NK-92 (cell line): ENCODE results near the gene TENM4.

Experiments used
- DNase-seq: peaks from one replicate; lab custom pipeline; 2025; ENCODE audit not compliant: unreplicated experiment; lab: John Stamatoyannopoulos, UW

TENM4 gene

DNA sequence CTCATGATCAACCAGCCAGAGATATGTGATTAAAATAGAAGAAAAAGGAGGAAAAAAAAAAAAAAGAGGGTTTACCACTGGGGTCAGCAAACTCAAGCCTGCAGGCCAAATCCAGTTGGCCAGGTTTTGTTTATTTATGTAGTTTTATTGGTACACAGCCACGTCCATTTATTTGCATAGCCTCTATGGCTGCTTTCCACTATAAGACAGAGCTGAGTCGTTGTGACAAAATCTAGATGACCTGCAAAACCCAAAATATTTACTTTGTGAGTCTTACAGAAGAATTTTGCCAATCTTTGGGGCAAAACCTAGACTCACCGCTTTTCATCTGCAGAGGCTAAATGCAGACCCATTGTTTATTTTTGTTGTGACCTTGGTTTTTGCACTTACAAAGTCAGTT is 87.1 kb downstream of the TENM4 start:
- DNase-seq, result no peak

DNA sequence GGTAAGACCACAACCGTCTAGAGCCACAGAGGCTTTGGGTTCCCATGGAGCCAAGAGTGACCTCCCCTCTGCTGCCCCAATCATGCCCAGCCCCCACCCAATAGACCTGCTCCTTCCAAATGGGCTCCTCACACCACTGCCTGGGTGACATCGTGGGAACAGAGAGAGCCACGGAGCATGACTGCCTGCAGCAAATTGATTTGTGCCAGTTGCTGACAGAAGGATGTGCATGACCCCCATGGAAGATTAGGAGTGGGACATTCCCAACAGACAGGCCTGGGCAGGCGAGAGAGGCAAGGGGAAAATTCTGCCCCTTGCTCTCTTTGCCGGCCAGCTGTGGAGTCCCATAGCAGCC is 88.5 kb downstream of the TENM4 start:
- DNase-seq, result no peak

DNA sequence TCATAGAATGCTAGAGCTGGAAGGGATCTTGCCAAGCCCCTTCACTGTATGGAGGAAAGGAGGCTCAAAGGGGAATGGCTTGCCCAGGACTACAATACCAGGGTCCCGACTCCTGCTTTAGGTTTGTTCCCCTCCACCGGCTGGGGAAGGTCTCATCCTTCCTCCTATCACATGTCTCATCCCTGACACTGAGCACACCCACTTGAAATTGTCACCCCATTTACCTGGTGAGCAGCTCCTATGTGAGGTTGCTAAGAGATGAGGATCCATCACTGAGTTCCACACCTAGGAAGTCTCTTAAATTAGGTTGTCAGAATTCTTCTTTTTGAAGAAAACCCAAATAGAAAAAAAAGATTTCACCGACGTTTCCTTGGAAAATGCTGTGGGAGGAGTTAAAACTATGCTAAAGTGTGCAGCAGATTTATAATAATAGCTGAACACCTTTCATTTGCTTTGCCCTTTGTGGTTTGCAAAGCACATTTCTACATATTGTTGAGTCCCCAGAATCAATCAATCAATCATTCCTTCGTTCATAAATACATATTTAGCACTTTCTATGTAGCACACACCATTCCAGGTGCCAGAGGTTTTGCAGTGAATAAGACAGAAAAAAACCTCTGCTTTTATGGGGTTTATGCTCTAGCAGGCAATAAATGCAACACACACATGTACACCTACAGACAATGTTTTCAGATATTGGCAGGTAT is 91.7 kb downstream of the TENM4 start:
- no peak for DNase-seq

DNA sequence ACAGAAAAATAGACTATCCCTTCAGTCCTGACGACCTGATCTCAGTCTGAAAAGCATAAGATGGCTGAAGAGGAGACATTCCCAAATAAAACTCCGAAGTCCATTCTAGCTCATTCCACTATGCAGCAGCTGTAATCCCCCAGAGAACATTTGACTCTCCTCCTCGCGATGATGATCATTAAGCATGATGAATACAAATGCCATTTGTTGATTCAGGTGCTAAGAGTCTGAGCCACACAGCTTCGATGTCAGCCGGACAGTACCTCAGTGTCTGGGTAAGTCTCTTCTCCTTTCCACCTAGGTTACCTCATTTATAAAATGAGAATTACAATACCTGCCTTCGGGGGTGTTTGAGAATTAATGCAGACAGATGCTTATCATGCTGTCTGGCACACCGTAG is 94.8 kb downstream of the TENM4 start:
- no peak for DNase-seq

DNA sequence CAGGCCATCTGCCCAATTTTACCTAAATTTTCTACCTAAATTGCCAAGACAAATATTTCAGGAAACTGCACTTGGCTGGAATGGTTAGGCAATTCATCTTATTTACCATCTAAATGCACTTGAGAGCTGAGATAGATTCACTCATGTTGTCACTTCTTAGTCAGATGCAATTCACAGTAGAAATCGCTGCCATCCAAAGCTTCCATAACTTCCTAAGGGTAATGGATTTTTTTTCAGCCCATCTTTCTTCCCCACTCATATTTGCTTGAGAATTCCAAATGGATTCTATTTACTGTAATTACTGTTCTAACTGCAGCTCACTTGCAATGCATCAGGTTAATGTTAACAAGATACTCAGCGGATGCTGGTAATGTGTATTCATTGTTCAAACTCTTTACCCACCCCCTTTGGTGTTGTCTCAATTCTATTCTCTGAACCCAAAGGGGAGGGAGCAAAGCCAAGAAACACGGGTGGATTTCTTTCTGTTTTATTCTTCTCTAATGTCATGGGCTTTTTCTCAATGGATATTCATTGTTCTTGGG is 96.0 kb downstream of the TENM4 start:
- DNase-seq, result no peak

DNA sequence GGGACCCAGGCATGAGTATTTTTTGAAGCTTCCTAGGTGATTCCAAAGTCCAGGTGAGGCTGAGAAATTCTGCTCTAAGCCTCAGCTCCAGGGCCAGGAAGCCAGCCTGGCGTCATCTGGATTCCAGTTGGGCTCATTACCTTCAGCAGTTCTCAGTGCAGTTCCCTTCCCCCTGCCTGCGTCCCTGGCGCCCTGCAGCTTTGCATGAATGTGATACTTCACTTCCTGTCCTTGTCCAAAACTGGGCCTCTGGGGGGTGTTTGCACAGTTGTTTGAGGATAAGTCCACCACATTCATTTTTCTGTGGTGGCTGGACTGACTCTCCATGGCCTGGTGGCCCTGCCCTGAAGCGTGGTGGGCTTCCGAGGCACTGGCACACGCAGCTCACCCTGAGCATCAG is 98.1 kb downstream of the TENM4 start:
- DNase-seq, result no peak

DNA sequence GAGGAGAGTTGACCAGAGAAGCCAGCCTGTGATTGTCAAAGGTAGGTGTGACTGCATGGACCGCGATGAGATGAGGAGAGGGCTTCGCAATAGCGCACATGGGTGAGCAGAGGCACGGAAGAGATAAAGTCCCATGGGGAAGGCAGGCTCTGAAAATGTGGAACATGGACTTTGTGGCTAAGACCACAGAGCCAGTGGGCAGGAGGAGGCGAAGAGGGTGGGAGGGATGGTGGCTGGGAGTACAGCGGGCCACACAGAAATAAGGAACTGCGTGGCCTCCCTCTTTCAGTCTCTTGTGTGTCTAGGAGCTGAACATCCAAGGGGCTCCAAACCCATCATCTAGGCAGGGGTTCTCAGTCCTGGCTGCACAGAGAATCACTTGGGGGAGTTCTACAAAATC is 98.6 kb downstream of the TENM4 start:
- DNase-seq, result no peak

DNA sequence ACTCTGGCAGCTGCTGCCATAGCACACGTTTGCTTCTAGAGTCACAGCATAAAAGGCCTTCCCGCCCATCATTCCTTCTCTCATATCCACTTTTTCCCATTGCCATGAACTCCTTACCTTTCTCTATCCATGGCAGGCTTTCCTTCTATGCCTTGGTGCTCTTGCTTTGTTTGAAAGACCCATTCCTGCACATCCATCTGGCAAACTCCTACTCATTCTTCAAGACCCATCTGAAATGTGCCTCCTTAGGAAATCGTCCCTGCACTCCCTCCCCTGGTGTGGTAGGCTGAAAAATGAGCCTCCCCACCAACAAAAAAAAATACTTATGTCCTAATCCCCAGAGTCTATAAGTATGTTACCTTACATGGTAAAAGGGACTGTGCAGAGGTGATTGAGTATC is 100.3 kb downstream of the TENM4 start:
- no peak for DNase-seq

DNA sequence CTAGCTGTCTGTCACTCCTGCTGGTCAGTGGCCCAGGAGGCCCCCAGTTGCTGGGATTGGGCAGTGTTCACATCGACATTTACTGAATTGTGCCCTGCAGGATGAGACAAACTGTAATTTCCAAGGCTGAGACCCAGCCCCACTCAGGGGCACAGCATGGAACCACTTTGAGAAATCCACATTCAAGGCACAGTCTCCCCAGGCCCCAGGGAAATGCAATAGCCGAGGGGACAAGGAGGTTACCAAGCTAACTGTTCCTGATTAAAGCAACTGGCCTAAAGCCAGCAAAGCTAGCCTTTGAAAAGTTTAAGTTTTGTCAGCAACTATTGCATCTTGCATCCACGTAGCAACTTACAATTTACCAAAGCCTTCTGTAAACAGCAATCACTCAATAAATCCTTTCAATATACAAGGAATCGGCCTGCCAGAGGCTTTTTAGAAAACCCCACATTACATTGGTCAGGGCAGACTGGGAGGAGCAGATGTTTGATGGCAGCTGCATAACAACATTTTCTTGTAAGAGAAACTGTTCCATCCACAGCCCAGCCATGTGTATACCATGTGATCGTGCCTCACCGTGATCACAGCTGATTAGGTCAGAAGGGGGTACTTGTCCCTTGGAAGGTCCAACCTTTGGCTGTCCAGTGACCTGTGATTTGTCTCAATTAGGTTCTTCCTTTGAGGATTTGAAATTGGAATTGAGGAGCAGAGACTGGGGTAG is 103.9 kb downstream of the TENM4 start:
- DNase-seq, result no peak

DNA sequence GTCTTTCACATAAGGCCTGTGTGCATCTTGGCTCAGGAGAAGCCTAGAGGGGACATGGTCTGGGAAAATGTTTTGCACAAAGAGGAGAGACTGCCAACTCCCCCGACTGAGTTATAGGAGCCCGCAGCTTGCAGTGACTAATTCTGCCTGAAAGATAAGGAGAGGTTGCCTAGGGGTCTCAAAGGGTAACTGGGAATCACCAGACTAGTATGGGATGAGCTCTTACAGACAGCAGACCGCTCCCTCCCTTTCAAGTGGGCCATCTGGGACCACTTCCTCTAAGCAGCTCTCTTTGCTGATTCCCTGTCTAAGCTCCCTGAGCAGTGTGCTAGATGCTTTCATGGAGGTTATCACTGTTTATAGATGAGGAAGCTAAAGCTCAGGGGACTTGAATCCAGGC is 105.1 kb downstream of the TENM4 start:
- no peak for DNase-seq

DNA sequence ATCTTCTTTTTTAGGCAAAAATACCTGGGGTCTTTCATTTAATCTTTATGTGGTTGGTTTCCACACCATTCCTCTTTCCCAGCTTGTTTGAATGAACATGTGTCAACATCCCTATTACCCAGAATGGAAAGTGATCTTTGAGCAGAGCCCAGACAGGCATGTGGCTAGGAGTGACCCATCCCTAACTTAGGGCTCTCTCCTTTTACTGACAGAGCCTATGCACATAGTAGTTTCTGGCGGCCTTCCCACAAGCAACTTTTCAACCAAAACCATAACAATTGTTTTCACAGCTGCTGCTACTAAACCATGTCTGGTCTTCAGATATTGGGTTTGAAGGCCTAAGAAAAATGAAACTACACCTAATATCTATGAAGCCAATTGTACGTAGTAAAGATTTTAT is 107.5 kb downstream of the TENM4 start:
- no peak for DNase-seq

DNA sequence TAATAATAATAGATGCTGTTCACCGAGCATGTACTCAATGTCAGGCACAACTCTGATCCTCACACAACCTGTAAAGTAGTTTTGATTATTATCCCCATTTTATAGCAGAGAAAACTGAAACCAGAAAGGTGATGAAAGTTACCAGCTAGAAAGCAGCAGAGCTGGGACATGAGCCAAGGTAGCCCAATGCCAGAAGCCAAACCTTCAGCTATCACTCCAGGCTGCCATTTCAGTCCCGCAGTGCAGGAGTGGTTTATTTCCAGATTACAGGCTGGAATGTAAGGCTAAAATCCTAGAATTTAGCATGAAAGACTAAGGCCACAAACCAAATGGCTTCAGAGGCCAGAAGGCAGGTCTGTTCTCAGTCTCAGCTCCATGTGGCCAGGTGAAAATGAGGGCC is 108.8 kb downstream of the TENM4 start:
- DNase-seq, result no peak

DNA sequence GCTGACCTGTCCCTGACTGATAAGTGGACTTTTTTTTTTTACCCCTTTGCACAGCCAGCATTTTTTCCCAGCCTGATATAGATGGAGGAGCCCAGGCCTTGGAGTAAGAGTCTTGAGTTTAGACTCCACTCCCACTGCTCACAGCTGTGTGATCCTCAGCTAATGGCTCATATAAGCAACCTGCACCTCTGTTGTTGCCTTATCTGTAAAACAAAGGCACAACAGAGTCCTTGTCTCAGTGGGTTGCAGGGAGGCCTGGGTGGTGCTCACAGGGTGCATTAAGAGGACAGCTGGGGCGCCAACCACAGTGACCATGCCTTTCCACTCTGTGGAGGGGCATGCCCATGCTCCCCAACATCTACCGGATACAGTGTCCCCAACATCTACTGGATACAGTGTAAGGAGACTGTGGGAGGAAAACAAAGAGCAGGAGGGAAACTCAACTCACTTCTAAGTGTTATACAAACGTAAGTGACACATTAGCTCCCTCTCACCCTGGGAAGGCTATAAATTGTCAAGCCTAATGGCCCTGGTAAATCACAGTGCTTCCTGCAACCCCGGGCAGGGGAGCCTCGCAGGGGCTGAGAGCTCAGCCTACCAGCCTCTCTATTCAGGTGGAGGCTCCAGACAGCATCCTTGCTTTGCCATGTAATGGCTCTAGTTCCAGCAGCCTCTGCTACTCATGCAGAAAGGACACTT is 109.5 kb downstream of the TENM4 start:
- DNase-seq, result no peak

DNA sequence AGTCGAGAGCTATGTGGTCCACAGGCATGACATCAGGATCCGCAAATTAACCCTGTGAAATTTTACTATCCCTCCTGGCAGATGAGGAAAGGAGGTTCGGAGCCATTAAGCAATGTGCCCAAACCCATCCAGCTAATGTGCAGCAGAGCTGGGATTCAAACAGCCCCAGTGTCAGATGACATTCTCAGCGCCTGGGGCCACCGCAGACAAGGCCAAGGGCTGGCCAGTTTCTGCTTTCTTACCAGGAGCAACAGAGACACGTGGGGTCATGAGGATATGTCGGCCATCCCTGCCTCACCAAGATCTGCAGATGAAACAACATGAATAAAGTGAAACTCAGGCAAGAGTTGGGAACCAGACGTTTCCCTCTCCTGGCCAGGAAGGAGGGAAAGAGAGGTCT is 110.2 kb downstream of the TENM4 start:
- no peak for DNase-seq

DNA sequence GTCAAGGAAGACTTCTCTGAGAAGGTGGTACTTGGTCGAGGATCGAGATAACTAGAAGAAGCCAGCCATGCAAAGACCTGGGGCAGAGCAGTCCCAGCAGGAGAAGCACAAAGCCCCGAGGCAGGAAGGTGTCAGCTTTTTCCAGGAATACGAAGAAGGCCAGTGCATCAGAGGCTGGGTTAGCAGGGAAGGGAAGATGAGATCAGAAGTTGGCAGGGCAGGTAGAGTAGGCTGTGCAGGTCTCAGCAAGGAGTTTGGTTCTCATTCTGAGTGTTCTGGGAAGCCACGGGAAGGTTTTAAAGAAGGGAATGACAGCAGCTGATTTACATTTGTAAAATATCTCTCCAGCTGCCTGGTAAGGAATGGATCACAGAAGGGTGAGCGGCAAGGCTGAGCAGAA is 111.3 kb downstream of the TENM4 start:
- DNase-seq, result no peak

DNA sequence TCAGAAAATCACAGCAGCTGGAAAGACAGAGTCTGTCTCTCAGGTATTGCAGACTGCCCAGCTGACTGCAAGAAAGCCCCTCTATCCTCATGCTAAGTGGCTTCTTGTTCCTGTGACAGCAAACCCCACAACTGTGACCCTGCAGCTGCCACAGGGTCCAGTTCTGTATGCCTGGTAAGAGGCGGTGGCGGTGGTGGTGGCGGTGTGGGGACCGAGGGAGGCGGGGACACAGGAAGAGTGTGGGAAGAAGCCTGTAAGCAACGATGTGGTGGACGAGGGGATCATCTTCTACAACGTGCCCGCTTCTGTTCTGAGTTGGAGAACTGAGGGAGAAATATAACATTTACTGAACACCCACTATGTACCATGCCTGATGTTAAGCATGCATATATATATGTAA is 112.4 kb downstream of the TENM4 start:
- no peak for DNase-seq

DNA sequence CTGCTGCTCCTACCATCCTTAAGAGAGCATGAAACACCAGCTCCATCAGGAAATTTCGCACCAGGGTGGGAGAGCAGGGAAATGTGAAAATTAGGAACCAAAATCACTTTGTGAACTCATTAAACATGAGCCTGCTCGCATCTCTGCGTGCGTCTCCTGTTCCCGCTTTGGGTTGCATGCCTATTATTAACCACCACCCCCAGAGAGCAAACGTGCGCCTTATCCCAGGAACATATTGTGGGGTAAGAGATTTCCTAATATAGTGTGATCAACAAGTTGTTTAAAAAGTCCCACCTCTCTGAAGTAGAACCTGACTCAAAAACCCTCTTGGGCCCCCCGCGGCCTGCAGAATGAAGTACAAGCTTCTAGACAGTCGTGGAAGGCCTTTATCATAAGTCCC is 115.0 kb downstream of the TENM4 start:
- DNase-seq, result no peak

DNA sequence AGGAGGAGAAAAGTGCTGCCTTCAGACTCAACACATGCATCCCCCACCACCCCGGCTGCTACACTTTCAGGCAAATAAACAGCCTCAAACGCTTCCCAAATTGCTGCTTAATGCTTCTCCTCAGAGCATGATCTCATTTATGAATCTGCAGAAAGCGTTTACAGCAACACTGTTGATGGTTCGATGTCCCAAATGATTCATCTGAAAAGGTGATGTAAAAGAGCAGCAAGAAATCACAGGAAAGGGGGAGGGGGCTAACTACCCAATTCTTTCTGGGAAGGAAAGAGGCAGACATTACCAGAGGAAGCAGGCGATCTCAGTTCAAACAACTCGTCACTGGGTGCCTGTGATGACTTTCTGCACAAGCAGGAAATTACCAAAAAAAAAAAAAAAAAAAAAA is 119.6 kb downstream of the TENM4 start:
- DNase-seq, result no peak

DNA sequence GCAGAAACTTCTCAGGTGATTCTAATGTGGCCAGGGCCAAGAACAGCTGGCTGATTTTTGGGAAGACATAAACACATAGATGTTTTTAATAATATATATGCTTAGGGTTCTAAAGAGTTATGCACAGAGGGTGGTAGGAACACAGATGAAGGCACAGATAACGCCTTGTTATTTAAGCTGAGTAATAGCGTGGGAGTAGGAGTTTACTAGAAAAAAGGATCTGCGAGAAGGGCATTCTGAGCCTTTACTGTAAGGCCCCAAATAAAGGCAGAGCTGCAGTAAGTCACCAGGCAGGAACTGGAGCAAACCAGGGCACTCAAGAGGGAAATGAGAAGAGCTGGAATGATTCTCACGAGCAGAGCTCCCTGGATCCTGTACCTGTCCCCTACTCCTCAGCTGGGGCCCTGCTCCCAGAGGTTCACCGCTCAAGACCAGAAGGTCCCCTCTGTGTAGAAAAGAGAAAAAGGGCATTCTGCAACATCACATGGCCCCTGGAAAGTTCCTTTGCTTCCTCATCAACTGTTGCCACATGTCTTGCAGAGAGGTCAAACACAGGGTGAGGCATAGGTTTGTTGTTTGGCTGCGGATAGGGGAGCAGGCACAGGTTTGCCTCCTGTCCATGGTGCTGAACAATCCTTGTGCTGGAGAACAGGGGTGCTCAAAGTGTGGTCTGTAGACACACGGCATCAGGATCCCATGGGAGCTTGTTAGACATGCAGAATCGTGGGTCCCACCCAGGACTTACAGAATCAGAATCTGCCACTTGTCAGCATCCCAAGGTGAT is 125.7 kb downstream of the TENM4 start:
- DNase-seq, result no peak

DNA sequence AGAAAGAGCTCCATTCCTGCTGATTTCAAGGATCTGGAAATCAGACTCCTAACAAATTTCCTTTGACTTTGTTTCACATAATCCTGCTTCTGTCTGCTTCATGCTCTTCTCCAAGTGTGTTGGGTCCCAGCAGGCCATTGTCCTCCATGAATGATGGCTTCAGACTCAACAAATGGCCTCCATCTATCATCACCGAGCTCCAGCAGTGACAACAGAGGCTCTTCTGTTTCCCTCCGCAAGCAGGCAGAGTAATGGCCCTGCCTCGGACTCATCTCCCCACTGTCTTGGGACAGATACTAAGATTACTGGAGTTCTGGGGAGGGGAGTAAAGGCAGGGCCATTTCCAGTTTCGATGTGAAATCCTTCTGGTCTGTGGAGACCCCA is 127.3 kb downstream of the TENM4 start:
- no peak for DNase-seq
